Brain microvascular endothelial cell (primary cell): ENCODE measurements around the gene DENND2C.

Experiments used
- DNase-seq: peaks from one replicate; pipeline ENCODE4 v3.0.0-alpha.2; 2020
- H3K27ac ChIP-seq: fragments of 250-450 bp; sonication (Bioruptor Pico); 2 replicates; pipeline ENCODE4 v1.5.1; 2020; ENCODE audit warnings: mild to moderate bottlenecking, moderate library complexity
- H3K27me3 ChIP-seq: fragments of 250-450 bp; sonication (Bioruptor Pico); replicated peaks from 2 replicates; pipeline ENCODE4 v1.5.1; 2020; ENCODE audit warnings: mild to moderate bottlenecking
- H3K36me3 ChIP-seq: fragments of 250-450 bp; sonication (Bioruptor Pico); replicated peaks from 2 replicates; pipeline ENCODE4 v1.5.1; 2020; ENCODE audit warnings: mild to moderate bottlenecking
- H3K4me3 ChIP-seq: 2 replicates; pipeline ENCODE4 v1.5.1; 2011; ENCODE audit warnings: low read depth, mild to moderate bottlenecking, control low read depth, low read length, moderate library complexity
- in situ Hi-C: cut with HindIII; loops from 2 replicates; pipeline ENCODE4 v1.10.0; 2017; ENCODE audit warnings: low sequenced_read_pairs, low pct_ligation_motif_present
- TF ChIP-seq, protein P1 (sequence below): IDR thresholded peaks from 2 replicates; pipeline ENCODE4 v1.5.1; 2011; ENCODE audit warnings: low read depth, mild to moderate bottlenecking, moderate library complexity, low read length, control low read depth, inconsistent platforms; ENCODE audit errors: missing control alignments

The DENND2C gene

DNA sequence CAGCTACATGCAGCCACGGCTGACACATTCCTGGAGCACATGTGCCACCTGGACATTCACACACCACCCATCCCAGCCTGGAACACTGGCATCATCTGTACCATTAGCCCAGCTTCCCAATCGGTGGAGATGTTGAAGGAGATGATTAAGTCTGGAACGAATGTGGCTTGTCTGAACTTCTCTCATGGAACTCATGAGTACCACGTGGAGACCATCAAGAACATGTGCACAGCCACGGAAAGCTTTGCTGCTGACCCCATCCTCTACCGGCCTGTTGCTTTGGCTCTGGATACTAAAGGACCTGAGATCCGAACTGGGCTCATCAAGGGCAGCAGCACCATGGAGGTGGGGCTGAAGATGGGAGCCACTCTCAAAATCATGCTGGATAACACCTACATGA, 133.8 kb downstream of the DENND2C start:
- TF ChIP-seq, protein P1, sequence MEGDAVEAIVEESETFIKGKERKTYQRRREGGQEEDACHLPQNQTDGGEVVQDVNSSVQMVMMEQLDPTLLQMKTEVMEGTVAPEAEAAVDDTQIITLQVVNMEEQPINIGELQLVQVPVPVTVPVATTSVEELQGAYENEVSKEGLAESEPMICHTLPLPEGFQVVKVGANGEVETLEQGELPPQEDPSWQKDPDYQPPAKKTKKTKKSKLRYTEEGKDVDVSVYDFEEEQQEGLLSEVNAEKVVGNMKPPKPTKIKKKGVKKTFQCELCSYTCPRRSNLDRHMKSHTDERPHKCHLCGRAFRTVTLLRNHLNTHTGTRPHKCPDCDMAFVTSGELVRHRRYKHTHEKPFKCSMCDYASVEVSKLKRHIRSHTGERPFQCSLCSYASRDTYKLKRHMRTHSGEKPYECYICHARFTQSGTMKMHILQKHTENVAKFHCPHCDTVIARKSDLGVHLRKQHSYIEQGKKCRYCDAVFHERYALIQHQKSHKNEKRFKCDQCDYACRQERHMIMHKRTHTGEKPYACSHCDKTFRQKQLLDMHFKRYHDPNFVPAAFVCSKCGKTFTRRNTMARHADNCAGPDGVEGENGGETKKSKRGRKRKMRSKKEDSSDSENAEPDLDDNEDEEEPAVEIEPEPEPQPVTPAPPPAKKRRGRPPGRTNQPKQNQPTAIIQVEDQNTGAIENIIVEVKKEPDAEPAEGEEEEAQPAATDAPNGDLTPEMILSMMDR: no peak
- in situ Hi-C loops: no loop called here
- no peaks in the 10 kb centered on the region for H3K36me3 ChIP-seq
- H3K27ac ChIP-seq: no peak overlapping the region
- no peaks in the 10 kb centered on the region for H3K27me3 ChIP-seq
- no peak for DNase-seq
- H3K4me3 ChIP-seq: no peak overlapping the region

DNA sequence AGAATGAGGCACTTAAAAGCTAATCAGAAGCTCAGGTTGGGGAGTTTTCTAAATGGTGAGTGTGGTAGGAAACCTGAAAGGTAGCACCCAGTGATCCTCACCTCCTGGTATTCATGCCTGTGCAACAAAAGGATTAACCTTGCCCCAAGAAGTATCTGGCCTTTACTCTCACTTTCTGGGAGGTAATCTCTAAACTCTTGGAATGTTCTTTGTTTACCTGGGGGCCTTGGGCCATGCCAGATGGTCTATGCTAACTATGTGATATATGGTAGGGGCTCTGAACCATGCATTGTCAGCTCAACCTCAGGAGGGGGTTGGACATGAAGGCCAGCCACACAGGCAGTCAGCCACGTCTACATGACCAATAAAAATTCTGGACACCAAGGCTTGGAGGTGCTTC, 134.4 kb downstream of the DENND2C start:
- no peak overlapping the region for H3K4me3 ChIP-seq
- no peak overlapping the region for H3K27ac ChIP-seq
- no peaks in the 10 kb centered on the region for H3K27me3 ChIP-seq
- H3K36me3 ChIP-seq: no peaks in the 10 kb centered on the region
- DNase-seq: no peak
- in situ Hi-C loops: no loop called here
- TF ChIP-seq, protein P1: no peak
